ENCODE data around the gene PLXNB3. TPM values are rescaled to one million over a fixed set of nuclear protein-coding genes. Genes with fewer than 3 reads are reported as not detected.
"Not testable (repeated sequence)": the region's sequence is repeated elsewhere in the genome, so short reads cannot be mapped to it uniquely, and the experiment has no call there.

PLXNB3 gene
- polyA plus RNA-seq, 4 donors, result 0.82 to 2.9 (median 2.1) TPM

DNA sequence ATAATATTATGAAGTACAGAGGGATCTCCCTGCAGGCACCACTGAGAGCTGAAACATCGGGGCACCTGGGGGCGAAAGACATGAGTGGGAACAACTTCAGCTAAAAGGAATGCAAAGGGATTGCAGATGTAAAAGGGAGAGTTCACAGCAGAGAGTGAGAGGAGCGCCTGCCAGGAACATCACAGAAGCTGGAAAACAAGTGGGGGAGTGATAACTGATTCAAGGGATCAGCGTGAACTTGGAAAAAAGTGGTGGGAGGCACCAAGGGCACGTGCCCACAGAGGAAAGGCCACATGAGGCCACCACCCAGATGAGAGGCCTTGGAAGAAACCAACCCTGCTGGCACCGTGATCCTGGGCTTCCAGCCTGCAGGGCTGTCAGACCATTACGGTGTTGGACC is 15.0 kb upstream of the PLXNB3 start:
- not testable (repeated sequence) for DNase-seq (ENCODE audit: low read depth in 4 of 4, low spot score in 3 of 4)

DNA sequence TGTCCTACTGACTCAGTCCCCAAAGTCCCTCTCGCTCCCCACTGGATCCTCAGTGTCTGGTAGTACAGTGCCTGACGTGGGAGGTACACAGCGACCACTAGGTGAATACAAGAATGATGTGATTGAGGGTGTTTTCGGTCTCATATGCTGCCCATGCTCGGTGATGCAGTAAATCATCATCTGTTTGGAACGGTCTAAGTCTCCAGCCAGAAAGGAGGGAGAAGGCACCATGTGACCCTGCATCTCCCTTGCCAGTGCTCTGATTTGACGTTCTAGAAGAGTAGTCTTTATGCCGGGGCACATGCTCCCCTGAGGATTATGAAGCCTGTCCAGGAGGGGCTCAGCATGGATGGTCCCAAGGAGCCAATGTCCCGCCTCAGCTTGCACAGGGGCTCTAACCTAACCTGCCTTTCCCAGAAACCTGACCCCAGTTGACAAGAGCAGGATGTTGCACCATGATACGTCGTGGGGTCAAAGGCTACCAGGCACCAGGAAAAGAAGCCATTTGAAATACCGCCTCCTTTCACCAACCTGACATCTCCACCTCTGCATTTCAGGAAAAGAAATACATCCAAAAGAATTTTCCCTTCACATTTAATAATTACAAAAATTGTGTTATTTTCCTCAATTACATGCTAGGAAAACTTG is 13.8 kb upstream of the PLXNB3 start:
- no peak for DNase-seq (ENCODE audit: low read depth in 4 of 4, low spot score in 3 of 4)

DNA sequence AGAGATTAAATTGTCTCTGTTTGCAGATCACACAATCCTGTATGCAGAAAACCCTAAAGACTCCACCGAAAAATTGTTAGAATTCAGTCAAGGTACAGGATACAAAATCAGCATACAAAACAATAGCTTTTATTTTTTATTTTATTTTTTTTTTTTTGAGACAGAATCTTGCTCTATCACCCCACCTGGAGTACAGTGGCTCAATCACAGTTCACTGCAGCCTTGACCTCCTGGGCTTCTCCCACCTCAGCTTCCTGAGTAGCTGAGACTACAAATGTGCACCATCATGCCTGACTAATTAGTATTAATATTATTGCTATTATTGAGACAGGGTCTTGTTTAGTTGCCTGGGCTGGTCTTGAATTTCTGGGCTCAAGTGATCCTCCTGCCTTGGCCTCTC is 8.9 kb upstream of the PLXNB3 start:
- DNase-seq (ENCODE audit: low read depth in 4 of 4, low spot score in 3 of 4), result no peak

DNA sequence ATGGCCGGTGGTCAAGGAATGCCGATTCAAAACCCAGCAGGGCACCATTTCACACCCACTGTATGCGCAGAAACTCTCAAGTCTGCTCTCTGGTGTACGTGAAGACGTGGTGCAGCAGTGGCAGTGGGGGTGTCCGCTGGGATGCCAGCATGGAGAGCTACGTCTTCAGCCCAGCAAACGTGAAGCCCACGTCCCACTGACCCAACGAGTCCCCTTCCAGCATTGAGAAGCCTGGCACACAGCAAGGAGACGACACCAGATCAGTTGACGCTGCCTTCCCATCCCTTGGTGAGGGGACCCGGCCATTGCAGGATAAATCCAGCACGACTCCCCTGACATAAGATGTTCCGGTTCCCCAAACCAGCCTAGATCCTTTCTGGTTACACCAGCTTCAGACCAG is 2.2 kb upstream of the PLXNB3 start:
- DNase-seq (ENCODE audit: low read depth in 4 of 4, low spot score in 3 of 4), result no peak

DNA sequence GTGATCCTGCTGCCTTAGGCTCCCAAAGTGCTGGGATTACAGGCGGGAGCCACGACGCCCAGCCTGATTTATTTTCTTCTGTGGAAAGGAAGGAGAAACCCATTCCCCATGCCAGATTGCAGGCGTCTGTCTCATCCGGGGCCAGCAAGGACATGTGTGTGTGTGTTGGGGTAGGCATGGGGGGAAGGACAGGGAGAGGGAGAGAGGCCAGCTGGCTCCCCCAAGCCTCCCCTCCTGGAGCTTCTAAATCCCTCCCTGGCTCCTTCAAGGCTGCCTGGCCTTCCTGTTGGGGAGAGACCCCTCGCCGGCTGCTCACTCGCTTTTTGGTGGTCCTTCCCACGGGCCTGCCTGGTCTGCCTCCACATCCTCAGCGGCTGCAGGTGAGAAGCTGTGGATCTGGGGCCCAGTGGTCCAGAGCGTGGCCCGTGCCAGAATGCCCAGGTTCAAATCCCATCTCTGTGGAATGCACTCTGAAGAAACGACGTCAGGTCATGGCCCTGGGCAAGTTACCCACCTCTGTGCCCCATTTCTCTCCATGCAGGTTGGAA is 1.3 kb upstream of the PLXNB3 start:
- DNase-seq (ENCODE audit: low read depth in 4 of 4, low spot score in 3 of 4), result no peak

DNA sequence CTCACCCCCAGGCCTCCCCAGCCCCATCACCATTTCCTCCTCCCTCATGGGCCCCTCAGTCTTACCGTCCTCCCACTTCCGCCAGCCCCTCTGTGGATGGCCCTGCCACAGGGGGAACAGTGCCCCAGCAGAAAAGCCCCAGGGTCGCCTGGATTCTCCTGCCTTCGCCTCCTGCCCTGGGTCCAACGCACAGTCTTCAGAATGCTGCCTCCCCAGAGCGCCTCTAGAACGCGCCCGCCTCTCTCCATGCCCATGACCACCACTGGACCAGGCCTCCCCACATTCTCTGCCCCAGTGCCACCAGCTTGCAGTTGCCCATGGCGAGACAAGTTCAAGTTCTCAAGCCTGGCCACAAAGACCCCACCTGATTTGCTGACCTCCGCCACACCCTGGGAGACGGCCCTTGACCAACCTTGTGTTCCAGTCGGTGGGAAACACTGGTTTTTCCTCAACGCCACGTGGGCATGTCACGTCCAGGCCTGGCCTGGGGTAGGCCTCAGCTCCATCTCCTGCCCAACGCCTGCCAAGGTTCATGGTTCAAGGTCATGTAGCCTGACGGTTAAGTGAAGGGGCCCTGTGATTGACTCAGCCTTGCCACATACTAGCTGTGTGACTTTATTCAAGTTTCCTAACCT is 634 bp upstream of the PLXNB3 start:
- no peak for DNase-seq (ENCODE audit: low read depth in 4 of 4, low spot score in 3 of 4)

DNA sequence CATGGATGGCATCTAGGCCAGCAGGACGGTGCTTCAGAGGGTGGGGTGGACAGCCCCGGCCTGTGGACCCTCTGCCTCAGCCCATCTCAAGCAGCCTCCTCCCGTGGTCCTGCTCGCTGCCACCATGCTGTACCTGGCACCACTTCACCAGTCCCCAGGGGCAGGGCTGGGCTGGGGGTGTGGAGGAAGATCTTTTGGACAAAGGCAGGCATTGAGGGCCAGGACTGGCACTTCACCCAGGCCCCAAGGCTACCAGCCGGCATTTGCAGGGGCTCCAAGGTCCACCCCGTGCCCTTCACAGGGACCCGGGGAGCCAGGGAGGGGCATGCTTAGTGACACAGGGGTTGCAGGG is 713 bp downstream of the PLXNB3 start:
- DNase-seq (ENCODE audit: low read depth in 4 of 4, low spot score in 3 of 4), result no peak

DNA sequence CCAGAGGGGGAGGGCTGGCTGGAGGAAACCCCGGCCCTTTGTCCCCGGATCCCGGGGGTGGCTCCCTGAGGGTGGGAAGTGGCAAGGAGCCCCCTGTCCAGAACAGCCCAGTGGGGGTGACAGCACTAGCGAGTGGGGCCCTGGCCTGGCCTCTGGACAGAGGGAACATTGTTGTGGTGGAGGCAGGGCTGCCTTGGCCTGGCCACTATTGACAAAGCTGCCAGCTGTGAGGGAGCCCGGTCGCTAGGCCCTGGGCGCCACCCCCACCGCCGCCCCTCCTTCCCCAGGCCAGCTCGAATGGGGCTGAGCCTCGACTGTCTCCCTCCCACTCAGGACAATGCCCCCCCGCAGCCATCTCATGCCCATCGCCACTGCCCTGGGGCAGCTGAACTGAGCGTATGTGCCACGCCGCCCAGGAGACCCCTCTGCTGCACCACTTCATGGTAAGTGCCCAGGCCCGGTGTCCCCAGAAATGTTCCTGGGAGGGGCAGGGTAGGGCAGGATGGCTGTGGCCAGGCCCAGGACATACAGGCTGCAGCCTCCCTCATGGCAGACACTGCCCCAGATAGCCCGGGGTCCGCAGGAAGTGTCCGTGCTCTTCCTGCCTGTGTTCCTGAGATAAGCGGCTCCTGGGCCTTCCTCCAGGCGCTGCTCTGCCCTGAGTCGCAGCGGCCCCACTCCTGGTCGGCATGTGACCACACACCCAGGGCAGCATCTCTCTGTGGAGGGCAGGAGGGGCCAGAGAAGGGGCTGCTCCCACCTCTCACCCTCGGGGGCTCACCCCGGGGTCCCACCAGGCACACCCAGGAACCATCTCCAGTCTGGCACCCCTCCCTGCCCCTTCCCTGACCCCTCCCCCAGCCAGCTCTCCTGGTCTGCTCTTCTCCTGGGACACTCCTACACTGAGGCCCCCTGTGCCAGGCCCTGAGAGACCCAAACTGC is 1.4 kb downstream of the PLXNB3 start:
- DNase-seq (ENCODE audit: low read depth in 4 of 4, low spot score in 3 of 4), result no peak

DNA sequence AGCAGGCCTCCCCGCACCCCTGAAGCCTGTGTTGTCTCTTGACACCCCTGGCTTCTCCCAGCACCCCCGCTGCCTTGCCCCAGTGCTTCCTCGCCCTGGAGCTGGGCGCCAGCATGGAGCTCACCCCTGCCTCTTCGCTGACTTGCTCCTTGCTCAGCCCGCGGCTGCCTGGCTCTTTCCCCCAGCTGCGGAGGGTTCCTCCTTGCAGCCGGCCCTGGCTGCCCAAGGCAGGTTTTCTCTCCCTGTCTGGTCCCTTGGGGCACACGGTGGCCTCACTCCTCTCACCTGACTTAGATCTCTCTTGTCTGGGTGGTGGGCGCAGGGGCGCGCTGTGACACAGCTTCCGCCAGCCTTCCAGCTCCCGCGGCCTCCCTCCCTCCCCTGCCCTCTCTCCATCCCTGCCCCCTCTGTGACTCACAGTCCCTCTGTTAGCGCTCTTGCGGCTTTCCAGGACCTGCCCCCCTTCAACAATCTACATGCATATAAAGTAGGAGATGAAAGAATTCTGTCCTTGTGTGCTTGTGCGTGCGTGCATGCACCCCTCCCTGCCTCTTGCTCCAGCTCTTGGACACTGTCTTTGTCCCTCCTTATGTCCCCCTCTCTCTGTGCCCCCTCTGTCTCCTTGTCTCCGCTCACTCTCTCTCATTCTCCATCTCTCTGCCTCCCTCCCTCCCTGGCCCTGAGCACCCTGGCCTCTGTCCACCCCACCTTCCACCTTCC is 2.2 kb downstream of the PLXNB3 start:
- DNase-seq (ENCODE audit: low read depth in 4 of 4, low spot score in 3 of 4), result no peak

DNA sequence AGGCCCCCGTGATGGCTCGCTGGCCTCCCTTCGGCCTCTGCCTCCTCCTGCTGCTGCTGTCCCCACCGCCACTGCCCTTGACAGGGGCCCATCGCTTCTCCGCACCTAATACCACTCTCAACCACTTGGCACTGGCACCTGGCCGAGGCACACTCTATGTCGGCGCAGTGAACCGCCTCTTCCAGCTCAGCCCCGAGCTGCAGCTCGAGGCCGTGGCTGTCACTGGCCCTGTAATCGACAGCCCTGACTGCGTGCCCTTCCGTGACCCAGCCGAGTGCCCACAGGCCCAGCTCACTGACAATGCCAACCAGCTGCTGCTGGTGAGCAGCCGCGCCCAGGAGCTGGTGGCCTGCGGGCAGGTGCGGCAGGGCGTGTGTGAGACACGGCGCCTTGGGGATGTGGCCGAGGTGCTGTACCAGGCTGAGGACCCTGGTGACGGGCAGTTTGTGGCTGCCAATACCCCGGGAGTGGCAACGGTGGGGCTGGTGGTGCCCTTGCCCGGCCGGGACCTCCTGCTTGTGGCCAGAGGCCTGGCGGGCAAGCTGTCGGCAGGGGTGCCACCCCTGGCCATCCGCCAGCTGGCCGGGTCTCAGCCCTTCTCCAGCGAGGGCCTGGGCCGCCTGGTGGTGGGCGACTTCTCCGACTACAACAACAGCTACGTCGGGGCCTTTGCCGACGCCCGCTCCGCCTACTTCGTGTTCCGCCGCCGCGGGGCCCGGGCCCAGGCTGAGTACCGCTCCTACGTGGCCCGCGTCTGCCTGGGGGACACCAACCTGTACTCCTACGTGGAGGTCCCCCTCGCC is 3.0 kb downstream of the PLXNB3 start:
- DNase-seq (ENCODE audit: low read depth in 4 of 4, low spot score in 3 of 4), result no peak

DNA sequence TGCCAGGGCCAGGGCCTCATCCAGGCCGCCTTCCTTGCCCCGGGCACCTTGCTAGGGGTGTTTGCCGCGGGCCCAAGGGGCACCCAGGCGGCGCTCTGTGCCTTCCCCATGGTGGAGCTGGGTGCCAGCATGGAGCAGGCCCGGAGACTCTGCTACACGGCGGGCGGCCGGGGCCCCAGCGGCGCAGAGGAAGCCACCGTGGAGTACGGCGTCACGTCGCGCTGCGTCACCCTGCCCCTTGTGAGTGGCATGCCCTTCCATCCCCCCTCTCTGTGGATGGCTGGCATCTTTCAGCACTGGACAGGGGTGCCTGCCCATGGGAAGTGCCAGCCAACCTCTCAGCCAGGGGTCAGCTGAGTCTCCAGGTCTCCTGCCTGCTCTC is 3.6 kb downstream of the PLXNB3 start:
- no peak for DNase-seq (ENCODE audit: low read depth in 4 of 4, low spot score in 3 of 4)

DNA sequence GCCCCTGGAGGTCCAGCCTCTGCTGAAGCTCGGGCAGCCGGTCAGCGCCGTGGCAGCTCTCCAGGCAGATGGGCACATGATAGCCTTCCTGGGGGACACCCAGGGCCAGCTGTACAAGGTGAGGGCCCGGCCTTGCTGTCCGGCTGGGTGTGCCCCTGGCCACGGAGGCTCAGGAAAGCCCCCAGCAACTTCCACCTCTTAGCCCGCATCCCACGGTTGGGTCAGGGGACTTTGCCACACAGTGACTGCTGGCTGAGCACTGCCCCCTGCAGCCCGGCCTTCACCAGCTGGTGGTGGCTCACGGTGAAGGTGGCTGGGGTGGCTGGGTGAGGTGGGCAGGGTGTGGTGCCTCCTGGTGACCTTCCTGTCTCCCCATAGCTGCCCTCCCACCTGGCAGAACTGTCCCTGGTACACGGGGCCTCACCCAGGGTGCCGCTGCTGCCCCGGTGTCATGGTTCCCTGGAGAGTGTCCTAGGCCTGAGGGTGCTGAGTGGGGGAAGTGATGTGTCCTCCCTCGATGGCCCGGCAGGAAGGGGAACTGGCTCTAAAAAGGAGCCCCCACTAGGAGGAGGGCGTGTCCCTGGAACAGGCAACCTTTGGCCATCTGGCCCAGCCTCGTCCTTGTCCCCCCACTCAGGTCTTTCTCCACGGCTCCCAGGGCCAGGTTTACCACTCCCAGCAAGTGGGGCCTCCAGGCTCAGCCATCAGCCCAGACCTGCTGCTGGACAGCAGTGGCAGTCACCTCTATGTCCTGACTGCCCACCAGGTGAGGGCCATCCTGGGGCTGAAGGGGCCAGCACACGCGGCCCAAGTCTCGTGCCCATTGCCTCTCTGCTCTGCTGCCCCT is 4.5 kb downstream of the PLXNB3 start:
- no peak for DNase-seq (ENCODE audit: low read depth in 4 of 4, low spot score in 3 of 4)

DNA sequence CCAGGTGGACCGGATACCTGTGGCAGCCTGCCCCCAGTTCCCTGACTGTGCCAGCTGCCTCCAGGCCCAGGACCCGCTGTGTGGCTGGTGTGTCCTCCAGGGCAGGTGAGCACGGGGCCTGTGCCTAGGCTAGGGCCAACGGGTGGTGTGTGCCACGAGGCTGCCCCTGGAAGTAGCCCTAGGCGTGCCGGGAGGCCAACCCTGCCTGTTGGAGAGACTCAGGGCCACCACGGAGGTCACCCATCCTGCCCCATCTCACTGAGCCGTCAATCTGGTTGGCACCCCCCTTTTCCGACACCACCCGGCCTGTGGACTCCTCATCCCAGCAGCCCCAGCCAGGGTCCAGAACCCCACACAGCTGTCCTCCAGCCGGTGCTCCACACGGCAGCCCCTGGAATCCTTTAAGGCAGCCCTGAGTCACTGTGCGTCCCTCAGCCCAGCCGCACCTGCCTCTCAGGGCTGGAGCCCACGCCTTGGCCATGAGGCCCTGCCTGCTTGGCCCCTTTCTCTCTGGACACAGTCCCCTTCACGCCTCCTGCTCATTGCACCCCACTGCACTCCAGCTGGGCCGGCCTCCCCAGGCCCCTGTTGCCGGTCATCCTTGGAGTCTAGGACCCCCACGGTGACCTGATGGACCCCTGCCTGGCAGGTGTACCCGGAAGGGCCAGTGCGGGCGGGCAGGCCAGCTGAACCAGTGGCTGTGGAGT is 5.3 kb downstream of the PLXNB3 start:
- no peak for DNase-seq (ENCODE audit: low read depth in 4 of 4, low spot score in 3 of 4)

DNA sequence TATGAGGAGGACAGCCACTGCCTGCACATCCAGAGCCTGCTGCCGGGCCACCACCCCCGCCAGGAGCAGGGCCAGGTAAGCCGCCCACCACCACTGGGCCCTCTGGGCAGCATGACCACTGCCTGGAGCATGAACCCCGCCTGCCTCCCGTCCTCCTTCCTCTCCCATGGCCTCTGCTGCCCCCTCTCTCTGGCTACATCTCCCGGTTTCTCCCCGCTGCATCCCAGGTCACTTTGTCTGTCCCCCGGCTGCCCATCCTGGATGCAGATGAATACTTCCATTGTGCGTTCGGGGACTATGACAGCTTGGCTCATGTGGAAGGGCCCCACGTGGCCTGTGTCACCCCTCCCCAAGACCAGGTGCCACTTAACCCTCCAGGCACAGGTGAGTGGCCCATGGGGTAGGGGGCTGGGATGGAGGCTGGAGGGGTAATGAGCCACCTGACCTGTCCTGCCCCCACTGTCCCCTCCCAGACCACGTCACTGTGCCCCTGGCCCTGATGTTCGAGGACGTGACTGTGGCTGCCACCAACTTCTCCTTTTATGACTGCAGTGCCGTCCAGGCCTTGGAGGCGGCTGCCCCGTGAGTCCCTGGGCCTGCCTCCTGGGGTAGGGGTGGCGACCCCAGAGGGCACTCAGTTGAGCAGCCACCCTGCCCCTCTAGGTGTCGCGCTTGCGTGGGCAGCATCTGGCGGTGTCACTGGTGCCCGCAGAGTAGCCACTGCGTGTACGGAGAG is 6.0 kb downstream of the PLXNB3 start:
- DNase-seq (ENCODE audit: low read depth in 4 of 4, low spot score in 3 of 4), result no peak

DNA sequence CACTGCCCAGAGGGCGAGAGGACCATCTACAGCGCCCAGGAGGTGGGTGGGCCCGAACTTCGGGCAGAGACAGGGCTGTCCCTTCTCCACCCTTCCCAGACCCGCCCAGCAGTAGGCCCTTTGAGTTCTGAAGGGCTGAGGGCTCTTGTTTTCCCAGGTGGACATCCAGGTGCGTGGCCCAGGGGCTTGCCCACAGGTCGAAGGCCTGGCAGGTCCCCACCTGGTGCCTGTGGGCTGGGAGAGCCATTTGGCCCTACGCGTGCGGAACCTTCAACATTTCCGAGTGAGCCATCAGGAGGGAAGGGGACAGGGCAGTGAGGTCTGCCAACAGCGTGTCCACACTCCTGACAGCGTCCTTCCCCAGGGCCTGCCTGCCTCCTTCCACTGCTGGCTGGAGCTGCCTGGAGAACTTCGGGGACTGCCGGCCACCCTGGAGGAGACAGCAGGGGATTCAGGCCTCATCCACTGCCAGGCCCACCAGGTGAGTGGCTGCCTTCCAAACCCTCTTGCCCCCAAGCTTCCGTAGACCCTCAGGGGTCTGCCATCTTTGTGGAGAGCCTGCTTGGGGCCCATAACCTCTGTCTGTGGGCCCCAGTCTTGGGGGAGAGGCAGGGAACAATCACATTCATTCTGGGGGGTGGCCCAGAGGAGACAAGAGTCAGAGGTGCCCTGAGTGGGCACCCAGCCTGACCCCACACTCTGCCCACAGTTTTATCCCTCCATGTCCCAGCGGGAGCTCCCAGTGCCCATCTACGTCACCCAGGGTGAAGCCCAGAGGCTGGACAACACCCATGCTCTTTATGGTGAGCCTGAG is 6.8 kb downstream of the PLXNB3 start:
- DNase-seq (ENCODE audit: low read depth in 4 of 4, low spot score in 3 of 4), result no peak

DNA sequence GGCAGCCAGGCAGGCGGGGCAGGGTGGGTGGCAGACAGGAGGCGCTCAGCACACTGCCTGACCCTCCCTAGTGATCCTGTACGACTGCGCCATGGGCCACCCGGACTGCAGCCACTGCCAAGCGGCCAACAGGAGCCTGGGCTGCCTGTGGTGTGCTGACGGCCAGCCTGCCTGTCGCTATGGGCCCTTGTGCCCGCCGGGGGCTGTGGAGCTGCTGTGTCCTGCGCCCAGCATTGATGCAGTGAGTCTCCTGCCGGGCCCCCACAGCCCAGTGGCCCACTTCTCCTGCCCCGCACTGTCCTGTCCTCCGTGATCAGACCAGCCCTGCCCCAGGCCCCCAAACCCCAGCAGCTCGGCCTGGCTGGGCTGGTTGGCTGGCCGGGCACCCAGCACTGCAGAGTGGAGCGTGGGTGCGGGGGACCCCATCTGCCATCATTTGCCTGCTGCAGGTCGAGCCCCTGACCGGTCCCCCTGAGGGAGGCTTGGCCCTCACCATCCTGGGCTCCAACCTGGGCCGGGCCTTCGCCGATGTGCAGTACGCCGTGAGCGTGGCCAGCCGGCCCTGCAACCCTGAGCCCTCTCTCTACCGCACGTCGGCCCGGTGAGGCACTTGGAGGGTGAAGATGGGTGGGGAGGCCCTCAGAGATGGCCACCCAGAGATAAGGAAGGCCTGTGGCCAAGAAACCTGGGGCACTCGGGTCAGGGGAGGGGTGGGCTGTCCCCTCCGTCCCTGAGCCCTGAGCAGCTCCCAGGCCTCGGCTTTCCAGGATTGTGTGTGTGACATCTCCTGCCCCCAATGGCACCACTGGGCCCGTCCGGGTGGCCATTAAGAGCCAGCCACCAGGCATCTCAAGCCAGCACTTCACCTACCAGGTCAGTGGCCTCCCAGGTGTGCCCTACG is 7.6 kb downstream of the PLXNB3 start:
- no peak for DNase-seq (ENCODE audit: low read depth in 4 of 4, low spot score in 3 of 4)
